K562 (cell line): Measurements from ENCODE around the gene CPEB1. TPM values are rescaled to one million over a fixed set of nuclear protein-coding genes. Genes with fewer than 3 reads are reported as not detected.

ENCODE experiments used
- ATAC-seq: fragments of 200-7000 bp; cut with Tn5 transposase; 3 replicates; pipeline ENCODE4 v1.9.1; 2020; ENCODE audit warnings: moderate library complexity
- BruUV-seq: library from RNA; stranded (reverse); fragments of 400-500 nt; replicated peaks from 2 replicates; lab custom pipeline; 2021; lab: Mats Ljungman, UMichigan
- CTCF ChIA-PET: fragments of 300-600 bp; formaldehyde crosslinking; extraction: SDS; loops from one replicate; lab custom pipeline; 2021; ENCODE audit warnings: low intra/inter-chr PET ratio; lab: Yijun Ruan, JAX
- POLR2A ChIA-PET: fragments of 300-600, 350-650 bp; sonication (Branson Sonifier 250); formaldehyde crosslinking; extraction: SDS; loops from one replicate; lab custom pipeline; 2021; ENCODE audit warnings: antibody characterized with exemption, inconsistent platforms; lab: Yijun Ruan, JAX
- DNase-seq, 4 experiments: peaks; one replicate each; pipeline versions ENCODE4 v3.0.0 to v3.0.0-alpha.2; 2011 to 2018; ENCODE audit warnings: low spot score in 3 of 4, mixed read lengths in 3 of 4; ENCODE audit errors: extremely low read depth in 1 of 4
- FAIRE-seq: peaks from 2 replicates; lab custom pipeline; 2011; peaks lifted over from hg19 to GRCh38; lab: Jason Lieb, UNC
- H2AFZ ChIP-seq: 2 replicates; pipeline ENCODE4 v1.6.0; 2011; ENCODE audit warnings: low read depth, low read length, control low read depth, inconsistent platforms
- H3K27ac ChIP-seq: fragments of 200-600 bp; 3 replicates; pipeline ENCODE4 v1.8.0; 2011; ENCODE audit warnings: low read depth, mild to moderate bottlenecking, control low read depth, inconsistent platforms, low read length, moderate library complexity, mixed read lengths; ENCODE audit errors: extremely low read depth
- H3K27me3 ChIP-seq, 2 experiments: fragments of 300-600 bp in 1 of 2; 2 replicates in 1 of 2; 3 replicates in 1 of 2; pipeline versions ENCODE4 v1.6.0 to v1.8.0; 2011; ENCODE audit warnings: inconsistent platforms in 2 of 2, low read length in 2 of 2, mild to moderate bottlenecking in 1 of 2, mixed read lengths in 1 of 2, moderate library complexity in 1 of 2; ENCODE audit not compliant: control insufficient read depth in 2 of 2, insufficient read depth in 2 of 2
- H3K36me3 ChIP-seq: fragments of 300-600 bp; 3 replicates; pipeline ENCODE4 v1.8.0; 2011; ENCODE audit warnings: mild to moderate bottlenecking, low read length, inconsistent platforms; ENCODE audit not compliant: control insufficient read depth, insufficient read depth
- H3K4me1 ChIP-seq, 2 experiments: fragments of 200-600 bp in 1 of 2; replicated peaks in 1 of 2; 2 replicates in 1 of 2; 3 replicates in 1 of 2; pipeline versions ENCODE4 v1.5.1 to v1.8.0; 2011; ENCODE audit warnings: inconsistent platforms in 2 of 2, low read length in 2 of 2, mild to moderate bottlenecking in 1 of 2, mixed read lengths in 1 of 2, moderate library complexity in 1 of 2; ENCODE audit not compliant: control insufficient read depth in 2 of 2, insufficient read depth in 2 of 2
- H3K4me2 ChIP-seq: 2 replicates; pipeline ENCODE4 v1.6.1; 2011; ENCODE audit warnings: low read length, control low read depth, inconsistent platforms, mixed read lengths; ENCODE audit not compliant: insufficient read depth
- H3K4me3 ChIP-seq: fragments of 200-600 bp; sonication (generic), shearing (Covaris generic); 2 replicates; pipeline ENCODE4 v1.5.1; 2016; ENCODE audit warnings: control low read depth, inconsistent platforms
- H3K79me2 ChIP-seq: fragments of 200-600 bp; 3 replicates; pipeline ENCODE4 v1.8.0; 2011; ENCODE audit warnings: low read length, inconsistent platforms; ENCODE audit not compliant: control insufficient read depth, insufficient read depth
- H3K9ac ChIP-seq, 2 experiments: 2 replicates each; pipeline versions ENCODE4 v1.6.0 to v1.6.1; 2011; ENCODE audit warnings: low read depth in 2 of 2, low read length in 2 of 2, control low read depth in 1 of 2, inconsistent platforms in 1 of 2, mild to moderate bottlenecking in 1 of 2, mixed read lengths in 1 of 2; ENCODE audit not compliant: insufficient read depth in 1 of 2
- H3K9me1 ChIP-seq: one replicate; pipeline ENCODE4 v1.6.0; 2011; ENCODE audit warnings: inconsistent platforms, mild to moderate bottlenecking, low read length, moderate library complexity; ENCODE audit not compliant: control insufficient read depth, insufficient read depth
- H3K9me3 ChIP-seq: replicated peaks from 2 replicates; pipeline ENCODE4 v1.5.1; 2011; ENCODE audit warnings: low read depth, low read length, inconsistent platforms; ENCODE audit not compliant: control insufficient read depth, insufficient read depth
- H4K20me1 ChIP-seq: replicated peaks from 2 replicates; pipeline ENCODE4 v1.6.1; 2011; ENCODE audit warnings: low read length, inconsistent platforms, mixed read lengths; ENCODE audit not compliant: control insufficient read depth, insufficient read depth
- BMI1 ChIP-seq: fragments of 150-350 bp; IDR thresholded peaks from 2 replicates; pipeline ENCODE4 v1.6.1; 2014; ENCODE audit warnings: low read length
- CTBP1 ChIP-seq: fragments of 450-650 bp; IDR thresholded peaks from 2 replicates; pipeline ENCODE4 v1.6.1; 2016; ENCODE audit warnings: borderline replicate concordance
- HOMEZ ChIP-seq: fragments of 250-450 bp; sonication (Bioruptor Pico); IDR thresholded peaks from 2 replicates; pipeline ENCODE4 v1.4.0; 2020; ENCODE audit warnings: mild to moderate bottlenecking, moderate library complexity
- MEIS2 ChIP-seq: fragments of 450-650 bp; IDR thresholded peaks from 2 replicates; pipeline ENCODE4 v1.6.1; 2014; ENCODE audit warnings: mild to moderate bottlenecking; ENCODE audit not compliant: partially characterized antibody
- NRF1 ChIP-seq, 2 experiments: fragments of 450-650 bp; IDR thresholded peaks in 1 of 2; conservative IDR thresholded peaks in 1 of 2; 2 replicates each; pipeline ENCODE4 v1.6.1; 2014; ENCODE audit warnings: mild to moderate bottlenecking in 2 of 2
- SMC3 ChIP-seq: conservative IDR thresholded peaks from 2 replicates; pipeline ENCODE4 v1.6.1; 2011; ENCODE audit warnings: low read depth, low read length, improper control_type of control experiment; ENCODE audit not compliant: insufficient read depth
- TAF9B ChIP-seq: fragments of 450-650 bp; IDR thresholded peaks from 2 replicates; pipeline ENCODE4 v1.6.1; 2018; ENCODE audit warnings: mild to moderate bottlenecking; ENCODE audit not compliant: partially characterized antibody
- TAL1 ChIP-seq: fragments of 450-650 bp; IDR thresholded peaks from 2 replicates; pipeline ENCODE4 v1.6.1; 2016; ENCODE audit warnings: mild to moderate bottlenecking
- TCF15 ChIP-seq: fragments of 250-450 bp; sonication (Bioruptor Pico); IDR thresholded peaks from 2 replicates; pipeline ENCODE4 v1.8.0; 2022; ENCODE audit warnings: moderate library complexity, mild to moderate bottlenecking, inconsistent platforms
- ZFX ChIP-seq: sonication (generic); formaldehyde crosslinking; IDR thresholded peaks from 2 replicates; pipeline ENCODE4 v1.8.0; 2022; ENCODE audit warnings: mild to moderate bottlenecking, missing genetic modification reagents, moderate library complexity
- WGBS: fragments of 100-300 bp; shearing (Covaris generic); methylation state at CpG from one replicate; pipeline ENCODE4 v1.1.6; 2016; ENCODE audit warnings: low coverage, mixed read lengths; ENCODE audit not compliant: insufficient coverage; ENCODE audit errors: missing lambda C conversion rate; 5-methylcytosine and 5-hydroxymethylcytosine counted together
- in situ Hi-C: fragments of 300-500 bp; cut with MboI; formaldehyde crosslinking; loops from 4 replicates; pipeline ENCODE4 v1.15.0; 2018; ENCODE audit warnings: inconsistent platforms, mixed read lengths
- intact Hi-C: fragments of 100-400 bp; cut with micrococcal nuclease; formaldehyde crosslinking; loops from 2 replicates; pipeline ENCODE4 v1.14.2; 2022
- polyA plus RNA-seq, 8 experiments: library from polyadenylated mRNA; depleted of rRNA in 4 of 8; stranded (reverse) in 5 of 8; unstranded in 3 of 8; fragments of >200 nt; fragmentation: Nextera tagmentation in 2 of 8; fragmentation: Illumina TruSeq in 1 of 8; extraction: Ambion mirVana in 2 of 8; extraction: Trizol in 1 of 8; gene quantifications; 2 replicates each; pipeline versions ENCODE4 v1.2.1 to v1.2.3, GENCODE V29; 2011 to 2014; ENCODE audit warnings: inconsistent platforms in 1 of 8, missing spikeins in 1 of 8
- total RNA-seq, 7 experiments: library from RNA; depleted of rRNA in 6 of 7; stranded (reverse); fragments of >200 nt in 6 of 7; fragmentation: Illumina TruSeq in 2 of 7; extraction: Trizol in 2 of 7; gene quantifications; 2 replicates each; pipeline versions ENCODE4 v1.2.1 to v1.2.3, GENCODE V29; 2011 to 2021; ENCODE audit warnings: low replicate concordance in 1 of 7
- TF ChIP-seq, protein P1 (sequence below): fragments of 450-650 bp; IDR thresholded peaks from 2 replicates; pipeline ENCODE4 v1.6.1; 2016
- TF ChIP-seq, protein P2 (sequence below), 3 experiments: IDR thresholded peaks in 2 of 3; conservative IDR thresholded peaks in 1 of 3; 2 replicates each; pipeline ENCODE4 v1.5.1; 2011 to 2012; ENCODE audit warnings: low read length in 3 of 3, mild to moderate bottlenecking in 3 of 3, control low read depth in 2 of 3, improper control_type of control experiment in 1 of 3, inconsistent platforms in 1 of 3, low read depth in 1 of 3, mixed read lengths in 1 of 3, moderate library complexity in 1 of 3; ENCODE audit not compliant: insufficient read depth in 2 of 3
- TF ChIP-seq, protein P3 (sequence below): sonication (generic); formaldehyde crosslinking; IDR thresholded peaks from 2 replicates; pipeline ENCODE4 v1.8.0; 2022; ENCODE audit warnings: missing genetic modification reagents, mild to moderate bottlenecking, moderate library complexity, borderline replicate concordance
- TF ChIP-seq, protein P4 (sequence below): sonication (generic); formaldehyde crosslinking; IDR thresholded peaks from 2 replicates; pipeline ENCODE4 v1.9.0; 2022; ENCODE audit warnings: mild to moderate bottlenecking, missing genetic modification reagents

Gene CPEB1
- total and polyA plus RNA-seq, 9 of the 15 experiments (the other 6 are each of a cell fraction or from before 2014, with no cell fraction given), result 2.2 to 13.4 (median 9.7) TPM

DNA sequence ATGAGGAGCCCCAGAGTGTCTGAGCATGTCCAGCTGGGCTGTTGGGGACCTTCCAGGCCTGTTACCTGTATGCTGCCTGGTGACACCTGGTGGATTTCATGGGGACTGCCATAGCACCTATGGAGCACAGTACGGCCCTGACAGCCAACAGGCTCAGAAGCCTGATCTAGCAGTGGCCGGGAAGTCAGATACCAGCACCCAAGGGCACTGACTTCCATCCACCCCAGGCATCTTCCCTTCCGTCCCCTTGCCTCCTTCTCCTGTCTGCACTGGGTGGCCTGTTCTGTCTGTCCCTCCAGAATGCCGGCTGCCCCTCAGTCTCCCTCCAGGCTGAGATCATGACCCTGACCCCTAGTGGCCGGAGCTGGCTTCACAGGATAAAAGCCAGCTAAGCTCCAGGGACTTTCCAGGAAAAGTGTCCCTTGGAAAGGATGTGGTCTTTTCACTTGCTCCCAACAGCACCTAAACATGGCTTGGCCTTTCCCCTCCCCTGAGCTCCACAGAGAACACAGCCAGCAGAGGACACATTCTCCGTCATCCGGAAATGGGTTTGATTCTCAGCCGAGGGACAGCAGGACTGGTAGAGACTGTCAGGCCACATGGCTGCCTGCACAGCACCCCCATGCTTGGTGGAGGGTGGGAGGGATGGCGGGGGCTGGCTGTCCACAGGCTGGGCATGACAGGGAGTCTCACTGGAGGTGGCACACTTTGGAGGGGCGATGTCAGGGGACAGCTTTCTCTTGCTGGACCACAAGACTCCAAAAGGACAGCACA lies 116.4 kb downstream of the CPEB1 start:
- Histone ChIP-seq H4K20me1 (peaks cover 2% of the 10 kb centered on the region; the same call in 1 of the 2 replicates), H3K9me1 (no peaks in the 10 kb centered on the region), H3K27ac (peak overlapping the region; percentile 30; the same call in 2 of the 3 replicates), H2AFZ (peak overlapping the region; percentile 100), H3K9me3 (no peaks in the 10 kb centered on the region), H3K4me3 (0 out of 2 replicates have a peak overlapping the region, but pooled peaks have one; percentile 20), H3K4me2 (peak overlapping the region; percentile 94), H3K4me1 (peaks cover 9 to 20% of the 10 kb centered on the region in 2 experiments; a peak in 3 of 5 replicates), H3K79me2 (no peaks in the 10 kb centered on the region), H3K9ac (peak overlapping the region; percentile 59 to 81), H3K27me3 (no peaks in the 10 kb centered on the region), H3K36me3 (peaks cover 24% of the 10 kb centered on the region)
- ChIA-PET CTCF (interaction anchor here (0.6 kb wide), 1 partner anchor 54 kb away, joined by 4 read pairs; no protein-coding TSS in a partner anchor), POLR2A (interaction anchor here (2.4 kb wide), 1 partner anchor 10 kb away, joined by 33 read pairs; the partner anchor contains the start of gene RPS17)
- intact Hi-C loops, result no loop called here
- in situ Hi-C loops, result loop anchor here (5.0 kb wide), 1 partner anchor 472 kb away; no protein-coding TSS in a partner anchor
- FAIRE-seq (peak; percentile 95), DNase-seq (peak; percentile 71 to 83 (median 76)), ATAC-seq (peak; percentile 88)
- no TSS peak for BruUV-seq
- 8% methylated on average over 10 of the region's 10 CpGs for WGBS
- TF ChIP-seq TAL1, result no peak
- peak; percentile 39; the same call in 1 of the 2 replicates for TF ChIP-seq ZFX (CRISPR knock-in tag)
- TF ChIP-seq SMC3, result peak; percentile 43
- TF ChIP-seq, protein P1, sequence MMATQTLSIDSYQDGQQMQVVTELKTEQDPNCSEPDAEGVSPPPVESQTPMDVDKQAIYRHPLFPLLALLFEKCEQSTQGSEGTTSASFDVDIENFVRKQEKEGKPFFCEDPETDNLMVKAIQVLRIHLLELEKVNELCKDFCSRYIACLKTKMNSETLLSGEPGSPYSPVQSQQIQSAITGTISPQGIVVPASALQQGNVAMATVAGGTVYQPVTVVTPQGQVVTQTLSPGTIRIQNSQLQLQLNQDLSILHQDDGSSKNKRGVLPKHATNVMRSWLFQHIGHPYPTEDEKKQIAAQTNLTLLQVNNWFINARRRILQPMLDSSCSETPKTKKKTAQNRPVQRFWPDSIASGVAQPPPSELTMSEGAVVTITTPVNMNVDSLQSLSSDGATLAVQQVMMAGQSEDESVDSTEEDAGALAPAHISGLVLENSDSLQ, result peak; percentile 62
- TF ChIP-seq, protein P2, sequence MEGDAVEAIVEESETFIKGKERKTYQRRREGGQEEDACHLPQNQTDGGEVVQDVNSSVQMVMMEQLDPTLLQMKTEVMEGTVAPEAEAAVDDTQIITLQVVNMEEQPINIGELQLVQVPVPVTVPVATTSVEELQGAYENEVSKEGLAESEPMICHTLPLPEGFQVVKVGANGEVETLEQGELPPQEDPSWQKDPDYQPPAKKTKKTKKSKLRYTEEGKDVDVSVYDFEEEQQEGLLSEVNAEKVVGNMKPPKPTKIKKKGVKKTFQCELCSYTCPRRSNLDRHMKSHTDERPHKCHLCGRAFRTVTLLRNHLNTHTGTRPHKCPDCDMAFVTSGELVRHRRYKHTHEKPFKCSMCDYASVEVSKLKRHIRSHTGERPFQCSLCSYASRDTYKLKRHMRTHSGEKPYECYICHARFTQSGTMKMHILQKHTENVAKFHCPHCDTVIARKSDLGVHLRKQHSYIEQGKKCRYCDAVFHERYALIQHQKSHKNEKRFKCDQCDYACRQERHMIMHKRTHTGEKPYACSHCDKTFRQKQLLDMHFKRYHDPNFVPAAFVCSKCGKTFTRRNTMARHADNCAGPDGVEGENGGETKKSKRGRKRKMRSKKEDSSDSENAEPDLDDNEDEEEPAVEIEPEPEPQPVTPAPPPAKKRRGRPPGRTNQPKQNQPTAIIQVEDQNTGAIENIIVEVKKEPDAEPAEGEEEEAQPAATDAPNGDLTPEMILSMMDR (IDR thresholded peaks at IDR 0.05 in 2 of 3, conservative IDR thresholded peaks at IDR 0.05 in 1 of 3; ENCODE audit: insufficient read depth in 2 of 3, low read depth in 1 of 3, low read length in 3 of 3), result peak; percentile 53 to 96 (median 77); a peak in 5 of 6 replicates
- TF ChIP-seq TAF9B, result no peak
- TF ChIP-seq MEIS2, result no peak
- peak; percentile 50; the same call in 1 of the 2 replicates for TF ChIP-seq CTBP1
- TF ChIP-seq, protein P3, sequence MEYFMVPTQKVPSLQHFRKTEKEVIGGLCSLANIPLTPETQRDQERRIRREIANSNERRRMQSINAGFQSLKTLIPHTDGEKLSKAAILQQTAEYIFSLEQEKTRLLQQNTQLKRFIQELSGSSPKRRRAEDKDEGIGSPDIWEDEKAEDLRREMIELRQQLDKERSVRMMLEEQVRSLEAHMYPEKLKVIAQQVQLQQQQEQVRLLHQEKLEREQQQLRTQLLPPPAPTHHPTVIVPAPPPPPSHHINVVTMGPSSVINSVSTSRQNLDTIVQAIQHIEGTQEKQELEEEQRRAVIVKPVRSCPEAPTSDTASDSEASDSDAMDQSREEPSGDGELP, result peak; percentile 80
- TF ChIP-seq HOMEZ, result no peak
- peak in 1 of 2 experiments; percentile 25; a peak in 1 of 4 replicates for TF ChIP-seq NRF1 (conservative IDR thresholded peaks at IDR 0.05 in 1 of 2, IDR thresholded peaks at IDR 0.05 in 1 of 2)
- no peak for TF ChIP-seq TCF15 (CRISPR knock-in tag)
- TF ChIP-seq BMI1, result no peak
- TF ChIP-seq, protein P4, sequence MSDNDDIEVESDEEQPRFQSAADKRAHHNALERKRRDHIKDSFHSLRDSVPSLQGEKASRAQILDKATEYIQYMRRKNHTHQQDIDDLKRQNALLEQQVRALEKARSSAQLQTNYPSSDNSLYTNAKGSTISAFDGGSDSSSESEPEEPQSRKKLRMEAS (CRISPR knock-in tag), result 0 out of 2 replicates have a peak, but pooled peaks have one; percentile 36
